AG04450 (cell line): Measurements from ENCODE around the gene TK2. TPM values are rescaled to one million over a fixed set of nuclear protein-coding genes. Genes with fewer than 3 reads are reported as not detected.

Source experiments
- CTCF ChIA-PET: fragments of 300-600, 350-600 bp; formaldehyde crosslinking; extraction: SDS; loops from one replicate; lab custom pipeline; 2022; ENCODE audit warnings: antibody characterized with exemption, inconsistent platforms; lab: Charles Lee
- POLR2A ChIA-PET: fragments of 350-600 bp; formaldehyde crosslinking; extraction: SDS; loops from one replicate; lab custom pipeline; 2021; ENCODE audit warnings: antibody characterized with exemption, inconsistent platforms; lab: Yijun Ruan, JAX
- DNase-seq: peaks from one replicate; pipeline ENCODE4 v3.0.0-alpha.2; 2011; ENCODE audit warnings: low read depth, low spot score
- H3K27ac ChIP-seq: one replicate; pipeline ENCODE4 v1.5.1; 2012; ENCODE audit warnings: low read depth, low read length, control low read depth
- H3K27me3 ChIP-seq: one replicate; pipeline ENCODE4 v1.6.0; 2012; ENCODE audit warnings: low read length; ENCODE audit not compliant: control insufficient read depth, insufficient read depth
- H3K4me3 ChIP-seq: 2 replicates; pipeline ENCODE4 v1.5.1; 2011; ENCODE audit warnings: mild to moderate bottlenecking, low read depth, low read length, control low read depth
- H3K9me3 ChIP-seq: 2 replicates; pipeline ENCODE4 v1.5.1; 2012; ENCODE audit warnings: low read length; ENCODE audit not compliant: control insufficient read depth, insufficient read depth
- CTCF ChIP-seq: IDR thresholded peaks from 2 replicates; pipeline ENCODE4 v1.5.1; 2011; ENCODE audit warnings: low read depth, low read length, control low read depth, inconsistent platforms
- polyA plus RNA-seq: library from polyadenylated mRNA; depleted of rRNA; stranded (reverse); fragments of >200 nt; gene quantifications from 2 replicates; pipeline ENCODE4 v1.2.3, GENCODE V29; 2011

The TK2 gene
- polyA plus RNA-seq, 1 experiment = 34.2 TPM

- H3K27ac ChIP-seq = no peak overlapping the region
- POLR2A ChIA-PET = no interaction called here
- H3K27me3 ChIP-seq = no peaks in the 10 kb centered on the region
- DNase-seq = no peak
- no peak overlapping the region for H3K4me3 ChIP-seq
- no peak for TF ChIP-seq CTCF
- CTCF ChIA-PET = no interaction called here
- H3K9me3 ChIP-seq = no peaks in the 10 kb centered on the region
Measured at GRCh38 chr16:66537236-66537635, 12.7 kb downstream of the TK2 start.

GRCh38 chr16:66536525-66536924 lies 13.4 kb downstream of the TK2 start:
- Histone ChIP-seq H3K9me3 (no peaks in the 10 kb centered on the region), H3K27me3 (no peaks in the 10 kb centered on the region), H3K4me3 (no peak overlapping the region), H3K27ac (no peak overlapping the region)
- ChIA-PET CTCF (no interaction called here), POLR2A (interaction anchor here (0.6 to 0.7 kb wide), 2 partner anchors 15 to 29 kb away, joined by 3 to 6 read pairs; no protein-coding TSS in a partner anchor)
- no peak for DNase-seq
- no peak for TF ChIP-seq CTCF

- DNase-seq = no peak
- Histone ChIP-seq H3K27ac (no peak overlapping the region), H3K4me3 (no peak overlapping the region), H3K27me3 (no peaks in the 10 kb centered on the region), H3K9me3 (no peaks in the 10 kb centered on the region)
- no peak for TF ChIP-seq CTCF
- CTCF ChIA-PET = no interaction called here
- POLR2A ChIA-PET = no interaction called here
Measured at GRCh38 chr16:66534376-66534799, 15.5 kb downstream of the TK2 start.

GRCh38 chr16:66529475-66529874 lies 20.4 kb downstream of the TK2 start:
- H3K27ac ChIP-seq = no peak overlapping the region
- no peaks in the 10 kb centered on the region for H3K9me3 ChIP-seq
- ChIA-PET POLR2A (no interaction called here), CTCF (no interaction called here)
- H3K27me3 ChIP-seq = no peaks in the 10 kb centered on the region
- no peak overlapping the region for H3K4me3 ChIP-seq
- no peak for TF ChIP-seq CTCF
- no peak for DNase-seq

- ChIA-PET CTCF (no interaction called here), POLR2A (no interaction called here)
- H3K27me3 ChIP-seq = no peaks in the 10 kb centered on the region
- no peak overlapping the region for H3K27ac ChIP-seq
- no peak for TF ChIP-seq CTCF
- H3K9me3 ChIP-seq = no peaks in the 10 kb centered on the region
- no peak overlapping the region for H3K4me3 ChIP-seq
- DNase-seq = no peak
Measured at GRCh38 chr16:66528294-66528693, 21.6 kb downstream of the TK2 start.
